ENCODE measurements around the gene PLXNA3.

PLXNA3 gene

DNA sequence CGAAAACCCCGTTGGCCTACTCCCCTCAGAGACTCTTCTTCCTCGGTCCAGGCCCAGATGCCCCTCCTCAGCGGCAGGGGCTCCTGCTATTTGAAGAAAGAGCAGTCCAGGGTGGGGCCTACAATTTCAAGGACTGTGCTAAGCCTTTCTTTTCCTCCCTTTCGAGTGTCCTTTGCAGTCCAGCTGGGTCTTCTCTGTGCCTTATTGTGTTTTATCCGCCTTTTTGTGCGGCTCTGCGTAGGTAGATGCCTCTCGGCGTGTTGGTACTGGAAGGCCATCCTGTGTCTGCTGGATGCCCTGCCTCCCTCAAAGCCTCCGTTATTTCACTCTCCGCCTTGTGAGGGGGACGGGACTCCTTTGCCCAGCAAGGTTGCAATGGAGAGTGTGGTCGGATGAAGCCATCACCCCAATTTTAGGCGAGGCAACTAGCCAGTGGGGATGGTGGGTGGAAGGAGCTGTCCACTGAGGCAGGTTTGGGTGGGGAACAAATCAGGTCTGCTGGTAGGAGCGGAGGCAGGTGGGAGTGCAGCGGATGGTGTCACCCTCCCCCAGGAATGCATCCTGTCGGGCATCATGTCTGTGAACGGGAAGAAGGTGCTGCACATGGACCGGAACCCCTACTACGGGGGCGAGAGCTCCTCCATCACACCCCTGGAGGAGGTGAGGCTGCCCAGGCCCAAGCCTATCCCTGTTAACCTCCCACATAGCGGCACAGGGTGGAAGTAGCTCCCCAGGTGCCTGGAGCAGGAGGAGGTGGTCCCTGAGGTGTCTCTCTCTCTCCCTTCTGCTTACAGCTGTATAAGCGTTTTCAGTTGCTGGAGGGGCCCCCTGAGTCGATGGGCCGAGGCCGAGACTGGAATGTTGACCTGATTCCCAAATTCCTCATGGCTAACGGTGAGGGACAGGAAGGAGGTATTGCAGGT, 19.8 kb upstream of the PLXNA3 start:
- Histone ChIP-seq H3K9ac (no peak overlapping the region), H3K4me2 (ENCODE audit: low read length) (peak overlapping the region; percentile 47), H3K27ac (no peak overlapping the region), H3K27me3 (ENCODE audit: control insufficient read depth, insufficient read depth, low read length) (no peaks in the 10 kb centered on the region), H2AFZ (no peak overlapping the region), H3K4me1 (no peaks in the 10 kb centered on the region), H3K79me2 (peaks cover 6% of the 10 kb centered on the region), H3K9me3 (ENCODE audit: control insufficient read depth, low read length) (no peaks in the 10 kb centered on the region), H3K36me3 (ENCODE audit: control insufficient read depth, insufficient read depth, low read length) (no peaks in the 10 kb centered on the region), H3K4me3 (ENCODE audit: low read depth, low read length) (peak overlapping the region; percentile 46)
- TF ChIP-seq, protein P1, sequence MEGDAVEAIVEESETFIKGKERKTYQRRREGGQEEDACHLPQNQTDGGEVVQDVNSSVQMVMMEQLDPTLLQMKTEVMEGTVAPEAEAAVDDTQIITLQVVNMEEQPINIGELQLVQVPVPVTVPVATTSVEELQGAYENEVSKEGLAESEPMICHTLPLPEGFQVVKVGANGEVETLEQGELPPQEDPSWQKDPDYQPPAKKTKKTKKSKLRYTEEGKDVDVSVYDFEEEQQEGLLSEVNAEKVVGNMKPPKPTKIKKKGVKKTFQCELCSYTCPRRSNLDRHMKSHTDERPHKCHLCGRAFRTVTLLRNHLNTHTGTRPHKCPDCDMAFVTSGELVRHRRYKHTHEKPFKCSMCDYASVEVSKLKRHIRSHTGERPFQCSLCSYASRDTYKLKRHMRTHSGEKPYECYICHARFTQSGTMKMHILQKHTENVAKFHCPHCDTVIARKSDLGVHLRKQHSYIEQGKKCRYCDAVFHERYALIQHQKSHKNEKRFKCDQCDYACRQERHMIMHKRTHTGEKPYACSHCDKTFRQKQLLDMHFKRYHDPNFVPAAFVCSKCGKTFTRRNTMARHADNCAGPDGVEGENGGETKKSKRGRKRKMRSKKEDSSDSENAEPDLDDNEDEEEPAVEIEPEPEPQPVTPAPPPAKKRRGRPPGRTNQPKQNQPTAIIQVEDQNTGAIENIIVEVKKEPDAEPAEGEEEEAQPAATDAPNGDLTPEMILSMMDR (IDR thresholded peaks at IDR 0.05), result no peak

DNA sequence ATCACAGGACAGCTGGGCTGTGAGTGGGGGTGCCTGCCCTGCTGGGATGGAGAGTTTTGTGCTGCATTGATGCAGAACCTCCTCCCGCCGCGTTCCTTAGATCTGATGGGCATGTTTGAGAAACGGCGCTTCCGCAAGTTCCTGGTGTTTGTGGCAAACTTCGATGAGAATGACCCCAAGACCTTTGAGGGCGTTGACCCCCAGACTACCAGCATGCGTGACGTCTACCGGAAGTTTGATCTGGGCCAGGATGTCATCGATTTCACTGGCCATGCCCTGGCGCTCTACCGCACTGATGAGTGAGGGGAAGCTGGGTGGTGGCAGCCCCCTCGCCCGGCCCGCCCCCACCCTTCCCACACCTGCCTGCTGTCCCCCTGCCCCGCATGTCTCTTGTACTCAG, 18.2 kb upstream of the PLXNA3 start:
- TF ChIP-seq, protein P1 (IDR thresholded peaks at IDR 0.05), result no peak
- no peak overlapping the region for H3K9ac ChIP-seq
- H3K9me3 ChIP-seq (ENCODE audit: control insufficient read depth, low read length), result no peaks in the 10 kb centered on the region
- peaks cover 3% of the 10 kb centered on the region for H3K4me1 ChIP-seq
- H3K79me2 ChIP-seq, result peaks cover 6% of the 10 kb centered on the region
- no peaks in the 10 kb centered on the region for H3K36me3 ChIP-seq (ENCODE audit: control insufficient read depth, insufficient read depth, low read length)
- no peaks in the 10 kb centered on the region for H3K27me3 ChIP-seq (ENCODE audit: control insufficient read depth, insufficient read depth, low read length)
- H2AFZ ChIP-seq, result no peak overlapping the region
- H3K27ac ChIP-seq, result no peak overlapping the region
- H3K4me3 ChIP-seq (ENCODE audit: low read depth, low read length), result no peak overlapping the region
- no peak overlapping the region for H3K4me2 ChIP-seq (ENCODE audit: low read length)

DNA sequence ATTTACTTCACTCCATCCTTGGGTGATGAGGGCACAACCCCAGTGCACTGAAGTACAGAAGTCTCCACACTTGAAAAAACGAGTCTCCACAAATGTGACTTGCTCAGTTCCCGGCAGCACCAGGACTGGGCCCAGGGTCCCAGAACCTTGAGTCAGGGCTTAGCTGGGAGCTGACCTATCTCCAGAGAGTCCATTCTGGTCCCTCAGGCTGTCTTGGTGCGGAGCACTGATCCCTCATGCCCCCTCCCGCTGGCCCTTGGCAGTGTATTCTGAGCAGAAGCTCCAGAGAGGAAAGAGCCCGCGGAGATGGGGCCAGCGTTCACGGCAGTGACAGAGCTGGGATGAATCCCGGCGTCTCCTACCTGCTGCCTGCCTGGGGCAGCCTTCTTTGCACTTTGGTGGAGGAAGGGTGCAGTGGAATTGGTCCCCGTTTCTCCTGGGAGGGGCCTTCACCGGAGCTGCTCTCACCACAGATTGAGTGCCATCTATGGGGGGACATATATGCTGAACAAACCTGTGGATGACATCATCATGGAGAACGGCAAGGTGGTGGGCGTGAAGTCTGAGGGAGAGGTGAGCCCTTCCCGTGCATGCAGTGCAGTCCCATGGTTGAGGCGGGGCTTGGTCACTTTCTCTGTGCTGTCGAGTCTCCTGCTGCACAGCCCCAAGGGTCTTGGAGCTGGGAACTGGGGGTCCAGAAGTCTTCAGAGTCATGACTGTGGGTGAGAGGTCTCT, 17.3 kb upstream of the PLXNA3 start:
- Histone ChIP-seq H3K27me3 (ENCODE audit: control insufficient read depth, insufficient read depth, low read length) (no peaks in the 10 kb centered on the region), H3K9me3 (ENCODE audit: control insufficient read depth, low read length) (no peaks in the 10 kb centered on the region), H3K79me2 (peaks cover 6% of the 10 kb centered on the region), H3K36me3 (ENCODE audit: control insufficient read depth, insufficient read depth, low read length) (no peaks in the 10 kb centered on the region), H3K27ac (no peak overlapping the region), H2AFZ (no peak overlapping the region), H3K4me2 (ENCODE audit: low read length) (no peak overlapping the region), H3K4me1 (peaks cover 3% of the 10 kb centered on the region), H3K4me3 (ENCODE audit: low read depth, low read length) (no peak overlapping the region), H3K9ac (no peak overlapping the region)
- TF ChIP-seq, protein P1 (IDR thresholded peaks at IDR 0.05), result no peak

DNA sequence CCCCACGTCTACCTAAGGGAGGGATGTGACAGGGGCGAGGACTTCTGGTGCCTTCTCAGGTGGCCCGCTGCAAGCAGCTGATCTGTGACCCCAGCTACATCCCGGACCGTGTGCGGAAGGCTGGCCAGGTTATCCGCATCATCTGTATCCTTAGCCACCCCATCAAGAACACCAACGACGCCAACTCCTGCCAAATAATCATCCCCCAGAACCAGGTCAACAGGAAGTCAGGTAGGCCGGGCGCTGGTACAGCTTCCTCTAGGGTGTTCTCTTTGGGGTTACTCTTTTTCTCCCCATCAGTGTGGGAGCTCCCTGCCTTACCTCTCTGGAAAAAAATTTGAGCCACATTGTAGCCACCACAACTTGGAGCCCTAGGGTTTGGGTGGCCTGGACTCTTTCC, 16.5 kb upstream of the PLXNA3 start:
- Histone ChIP-seq H3K9me3 (ENCODE audit: control insufficient read depth, low read length) (no peaks in the 10 kb centered on the region), H3K27me3 (ENCODE audit: control insufficient read depth, insufficient read depth, low read length) (no peaks in the 10 kb centered on the region), H3K27ac (no peak overlapping the region), H3K36me3 (ENCODE audit: control insufficient read depth, insufficient read depth, low read length) (no peaks in the 10 kb centered on the region), H3K4me1 (peaks cover 3% of the 10 kb centered on the region), H2AFZ (no peak overlapping the region), H3K4me3 (ENCODE audit: low read depth, low read length) (no peak overlapping the region), H3K4me2 (ENCODE audit: low read length) (no peak overlapping the region), H3K79me2 (peaks cover 6% of the 10 kb centered on the region), H3K9ac (no peak overlapping the region)
- TF ChIP-seq, protein P1 (IDR thresholded peaks at IDR 0.05), result no peak
